H9 (cell line): ENCODE data around the gene HOXD12. TPM values are rescaled to one million over a fixed set of nuclear protein-coding genes. Genes with fewer than 3 reads are reported as not detected.

ENCODE experiments used
- DNase-seq: peaks from one replicate; pipeline ENCODE4 v3.0.0-alpha.2; 2017
- H2AFZ ChIP-seq: one replicate; pipeline ENCODE4 v1.6.1; 2013; ENCODE audit warnings: mild to moderate bottlenecking, low read length, control low read depth, moderate library complexity
- H2AK5ac ChIP-seq: 2 replicates; pipeline ENCODE4 v1.6.1; 2013; ENCODE audit warnings: low read length, control low read depth, mixed read lengths; ENCODE audit not compliant: insufficient read length
- H2BK120ac ChIP-seq: one replicate; pipeline ENCODE4 v1.6.1; 2013; ENCODE audit warnings: low read depth, mild to moderate bottlenecking, low read length, control low read depth, inconsistent platforms; ENCODE audit not compliant: poor library complexity, severe bottlenecking
- H2BK12ac ChIP-seq: 2 replicates; pipeline ENCODE4 v1.6.1; 2013; ENCODE audit warnings: low read length, control low read depth, mixed read lengths, low read depth; ENCODE audit not compliant: insufficient read length
- H2BK15ac ChIP-seq: 2 replicates; pipeline ENCODE4 v1.6.1; 2013; ENCODE audit warnings: low read depth, low read length, control low read depth
- H2BK20ac ChIP-seq: one replicate; pipeline ENCODE4 v1.6.1; 2013; ENCODE audit warnings: low read depth, mild to moderate bottlenecking, low read length, control low read depth, inconsistent platforms; ENCODE audit not compliant: poor library complexity, severe bottlenecking
- H2BK5ac ChIP-seq: 2 replicates; pipeline ENCODE4 v1.6.1; 2013; ENCODE audit warnings: low read length, control low read depth, mixed read lengths; ENCODE audit not compliant: insufficient read length
- H3K14ac ChIP-seq: 2 replicates; pipeline ENCODE4 v1.6.1; 2013; ENCODE audit warnings: low read length, control low read depth; ENCODE audit not compliant: insufficient read depth
- H3K18ac ChIP-seq: 2 replicates; pipeline ENCODE4 v1.6.1; 2013; ENCODE audit warnings: low read depth, mild to moderate bottlenecking, mixed read lengths, low read length, control low read depth; ENCODE audit not compliant: insufficient read length
- H3K23ac ChIP-seq: 2 replicates; pipeline ENCODE4 v1.6.1; 2013; ENCODE audit warnings: low read length, control low read depth, mixed read lengths, low read depth; ENCODE audit not compliant: insufficient read length
- H3K23me2 ChIP-seq: 2 replicates; pipeline ENCODE4 v1.6.1; 2013; ENCODE audit warnings: low read depth, mild to moderate bottlenecking, mixed read lengths, low read length, control low read depth; ENCODE audit not compliant: insufficient read length, poor library complexity, severe bottlenecking
- H3K27ac ChIP-seq: 2 replicates; pipeline ENCODE4 v1.5.1; 2013; ENCODE audit warnings: low read length, control low read depth, mixed read lengths, low read depth; ENCODE audit not compliant: insufficient read length
- H3K27me3 ChIP-seq: 2 replicates; pipeline ENCODE4 v1.6.1; 2013; ENCODE audit warnings: low read length, control low read depth, inconsistent platforms; ENCODE audit not compliant: insufficient read depth
- H3K4ac ChIP-seq: 2 replicates; pipeline ENCODE4 v1.6.1; 2013; ENCODE audit warnings: low read depth, mild to moderate bottlenecking, control low read depth, inconsistent platforms, low read length, moderate library complexity
- H3K4me1 ChIP-seq: 2 replicates; pipeline ENCODE4 v1.6.1; 2013; ENCODE audit warnings: low read length, control low read depth, inconsistent platforms; ENCODE audit not compliant: insufficient read depth
- H3K4me2 ChIP-seq: 2 replicates; pipeline ENCODE4 v1.6.1; 2013; ENCODE audit warnings: low read length, control low read depth, mixed read lengths; ENCODE audit not compliant: insufficient read length, insufficient read depth
- H3K56ac ChIP-seq: 2 replicates; pipeline ENCODE4 v1.6.1; 2013; ENCODE audit warnings: low read depth, mild to moderate bottlenecking, mixed read lengths, low read length, control low read depth; ENCODE audit not compliant: insufficient read length
- H3K79me1 ChIP-seq: 2 replicates; pipeline ENCODE4 v1.6.1; 2013; ENCODE audit warnings: low read depth, mild to moderate bottlenecking, moderate library complexity, low read length, control low read depth, inconsistent platforms; ENCODE audit not compliant: insufficient read depth, poor library complexity, severe bottlenecking
- H3K79me2 ChIP-seq: 2 replicates; pipeline ENCODE4 v1.6.1; 2013; ENCODE audit warnings: low read length, control low read depth, inconsistent platforms; ENCODE audit not compliant: insufficient read depth
- H3K9ac ChIP-seq: 2 replicates; pipeline ENCODE4 v1.6.1; 2013; ENCODE audit warnings: low read length, control low read depth, mixed read lengths; ENCODE audit not compliant: insufficient read length; ENCODE audit errors: extremely low read depth
- H3K9me3 ChIP-seq: one replicate; pipeline ENCODE4 v1.6.1; 2013; ENCODE audit warnings: low read depth, low read length, inconsistent platforms; ENCODE audit not compliant: control insufficient read depth
- H3T11ph ChIP-seq: one replicate; pipeline ENCODE4 v1.6.1; 2013; ENCODE audit warnings: mild to moderate bottlenecking, low read length, control low read depth, inconsistent platforms
- H4K20me1 ChIP-seq: one replicate; pipeline ENCODE4 v1.6.1; 2013; ENCODE audit not compliant: control insufficient read depth, insufficient read length, insufficient read depth
- H4K5ac ChIP-seq: 2 replicates; pipeline ENCODE4 v1.6.1; 2013; ENCODE audit warnings: low read depth, mild to moderate bottlenecking, mixed read lengths, low read length, control low read depth; ENCODE audit not compliant: insufficient read length
- H4K8ac ChIP-seq: replicated peaks from 2 replicates; pipeline ENCODE4 v1.6.1; 2013; ENCODE audit warnings: low read length, control low read depth, mixed read lengths, low read depth; ENCODE audit not compliant: insufficient read length
- H4K91ac ChIP-seq: 2 replicates; pipeline ENCODE4 v1.6.1; 2013; ENCODE audit warnings: low read depth, mild to moderate bottlenecking, moderate library complexity, mixed read lengths, low read length, control low read depth; ENCODE audit not compliant: insufficient read length
- H3K27ac Mint-ChIP-seq, 3 experiments: 2 replicates in 2 of 3; 3 replicates in 1 of 3; pipeline ENCODE4 v1.8.0; 2020 to 2021; ENCODE audit warnings: mixed read lengths in 3 of 3, mild to moderate bottlenecking in 1 of 3, moderate library complexity in 1 of 3
- H3K27me3 Mint-ChIP-seq: 2 replicates; pipeline ENCODE4 v1.8.0; 2021; ENCODE audit warnings: low read depth, mild to moderate bottlenecking, moderate library complexity, mixed read lengths
- H3K36me3 Mint-ChIP-seq, 3 experiments: 2 replicates in 2 of 3; 3 replicates in 1 of 3; pipeline ENCODE4 v1.8.0; 2020 to 2021; ENCODE audit warnings: low read depth in 3 of 3, mixed read lengths in 3 of 3; ENCODE audit not compliant: insufficient read depth in 1 of 3
- H3K4me1 Mint-ChIP-seq, 2 experiments: 2 replicates each; pipeline ENCODE4 v1.8.0; 2020; ENCODE audit warnings: mixed read lengths in 2 of 2
- H3K4me3 Mint-ChIP-seq, 2 experiments: 2 replicates in 1 of 2; 3 replicates in 1 of 2; pipeline ENCODE4 v1.8.0; 2020 to 2021; ENCODE audit warnings: mild to moderate bottlenecking in 2 of 2, mixed read lengths in 2 of 2, moderate library complexity in 1 of 2
- H3K9me3 Mint-ChIP-seq, 2 experiments: 2 replicates in 1 of 2; 3 replicates in 1 of 2; pipeline ENCODE4 v1.8.0; 2020; ENCODE audit warnings: mild to moderate bottlenecking in 2 of 2, mixed read lengths in 2 of 2, moderate library complexity in 1 of 2
- WGBS: extraction: QIAGEN DNeasy Blood & Tissue Kit; methylation state at CpG from one replicate; pipeline ENCODE4 v1.1.7; 2013; ENCODE audit warnings: missing lambda C conversion rate, low lambda C conversion rate, mixed read lengths; ENCODE audit not compliant: insufficient read length; ENCODE audit errors: extremely low coverage; 5-methylcytosine and 5-hydroxymethylcytosine counted together
- total RNA-seq: library from RNA; stranded (reverse); gene quantifications from 2 replicates; pipeline ENCODE4 v1.2.1, GENCODE V29; 2021
- TF ChIP-seq, protein P1 (sequence below): fragments of 200-600 bp; sonication (generic); conservative IDR thresholded peaks from 3 replicates; pipeline ENCODE4 v1.8.0; 2021; ENCODE audit warnings: antibody characterized with exemption, mild to moderate bottlenecking

HOXD12 gene
- total RNA-seq, 1 experiment from 2014 or later, result not detected

DNA sequence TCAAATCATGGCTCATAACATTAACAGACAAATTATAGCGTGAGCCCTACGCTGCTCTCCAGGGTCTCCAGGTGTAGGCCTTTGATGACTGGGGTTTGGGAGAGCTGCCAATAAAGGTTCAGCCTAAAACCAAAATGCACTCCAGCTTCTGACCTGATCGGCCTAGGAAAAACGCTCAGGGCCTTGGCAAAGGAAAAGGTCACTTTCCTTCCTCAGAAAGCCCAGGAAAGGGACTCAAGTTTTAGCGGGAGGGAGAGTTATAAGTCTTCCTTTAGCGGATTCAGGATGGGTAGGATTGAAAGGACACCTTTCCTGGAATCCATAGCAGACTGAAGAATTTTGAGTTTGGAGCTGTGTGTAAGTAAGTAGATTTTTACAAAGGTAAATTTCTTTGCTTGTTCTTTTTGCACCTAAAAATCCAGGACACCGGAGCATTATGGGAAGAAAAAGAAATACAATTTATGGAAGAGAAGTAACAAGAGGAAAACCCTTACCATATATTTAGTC, 24.6 kb upstream of the HOXD12 start:
- no peak for DNase-seq

More for the DNA sequence above, 24.6 kb upstream of the HOXD12 start:
- no peak overlapping the region for H3K23ac ChIP-seq
- H3K36me3 Mint-ChIP-seq, result peaks cover 0 to 4% (median 0%) of the 10 kb centered on the region in 3 experiments; a peak in 1 of 7 replicates
- peaks cover 90% of the 10 kb centered on the region for H3K27me3 ChIP-seq
- no peaks in the 10 kb centered on the region for H4K20me1 ChIP-seq
- peaks cover 5 to 7% of the 10 kb centered on the region in 2 experiments; a peak in 4 of 5 replicates for H3K9me3 Mint-ChIP-seq
- no peak overlapping the region for H2BK20ac ChIP-seq
- no peak overlapping the region for H3K14ac ChIP-seq
- H4K5ac ChIP-seq, result no peak overlapping the region
- no peak overlapping the region for H3K4me2 ChIP-seq
- H3T11ph ChIP-seq, result no peak overlapping the region
- H2BK5ac ChIP-seq, result no peak overlapping the region
- H4K91ac ChIP-seq, result no peak overlapping the region
- H3K27ac Mint-ChIP-seq, result no peak overlapping the region
- H3K4me3 Mint-ChIP-seq, result peak overlapping the region in 1 of 2 experiments; percentile 31; a peak in 2 of 5 replicates
- H2BK12ac ChIP-seq, result no peak overlapping the region
- no peak overlapping the region for H3K56ac ChIP-seq
- H2BK120ac ChIP-seq, result no peak overlapping the region
- H3K4me1 Mint-ChIP-seq, result peaks cover 15 to 34% of the 10 kb centered on the region in 2 experiments
- TF ChIP-seq, protein P1, sequence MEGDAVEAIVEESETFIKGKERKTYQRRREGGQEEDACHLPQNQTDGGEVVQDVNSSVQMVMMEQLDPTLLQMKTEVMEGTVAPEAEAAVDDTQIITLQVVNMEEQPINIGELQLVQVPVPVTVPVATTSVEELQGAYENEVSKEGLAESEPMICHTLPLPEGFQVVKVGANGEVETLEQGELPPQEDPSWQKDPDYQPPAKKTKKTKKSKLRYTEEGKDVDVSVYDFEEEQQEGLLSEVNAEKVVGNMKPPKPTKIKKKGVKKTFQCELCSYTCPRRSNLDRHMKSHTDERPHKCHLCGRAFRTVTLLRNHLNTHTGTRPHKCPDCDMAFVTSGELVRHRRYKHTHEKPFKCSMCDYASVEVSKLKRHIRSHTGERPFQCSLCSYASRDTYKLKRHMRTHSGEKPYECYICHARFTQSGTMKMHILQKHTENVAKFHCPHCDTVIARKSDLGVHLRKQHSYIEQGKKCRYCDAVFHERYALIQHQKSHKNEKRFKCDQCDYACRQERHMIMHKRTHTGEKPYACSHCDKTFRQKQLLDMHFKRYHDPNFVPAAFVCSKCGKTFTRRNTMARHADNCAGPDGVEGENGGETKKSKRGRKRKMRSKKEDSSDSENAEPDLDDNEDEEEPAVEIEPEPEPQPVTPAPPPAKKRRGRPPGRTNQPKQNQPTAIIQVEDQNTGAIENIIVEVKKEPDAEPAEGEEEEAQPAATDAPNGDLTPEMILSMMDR, result no peak
- H3K27ac ChIP-seq, result no peak overlapping the region
- H3K79me2 ChIP-seq, result no peaks in the 10 kb centered on the region
- H2AK5ac ChIP-seq, result no peak overlapping the region
- H3K23me2 ChIP-seq, result peaks cover 7% of the 10 kb centered on the region
- no peak overlapping the region for H4K8ac ChIP-seq
- peaks cover 99% of the 10 kb centered on the region for H3K27me3 Mint-ChIP-seq
- H3K9me3 ChIP-seq, result no peaks in the 10 kb centered on the region
- no peak overlapping the region for H2AFZ ChIP-seq
- H3K18ac ChIP-seq, result no peak overlapping the region
- no peak overlapping the region for H2BK15ac ChIP-seq
- H3K9ac ChIP-seq, result no peak overlapping the region
- no peaks in the 10 kb centered on the region for H3K4me1 ChIP-seq
- no peaks in the 10 kb centered on the region for H3K79me1 ChIP-seq
- WGBS, result no CpG with 5 or more reads among the region's 7 CpGs
- H3K4ac ChIP-seq, result no peak overlapping the region
